Duodenal mucosa (tissue), 2 donors: ENCODE data around the gene XXYLT1.
A peak's percentile ranks its signal among the peaks of the same experiment; 100 is the strongest.

ENCODE experiments used
- H3K27ac ChIP-seq: one replicate; pipeline ENCODE4 v1.7.0; 2013; ENCODE audit warnings: low read depth, low read length
- H3K27me3 ChIP-seq, 2 donors: one replicate each; pipeline ENCODE4 v1.7.0; 2013; ENCODE audit warnings: low read length in 2 of 2, control low read depth in 1 of 2; ENCODE audit not compliant: insufficient read depth in 2 of 2, control insufficient read depth in 1 of 2
- H3K36me3 ChIP-seq, 2 donors: one replicate each; pipeline ENCODE4 v1.7.0; 2013; ENCODE audit warnings: low read length in 2 of 2, control low read depth in 1 of 2; ENCODE audit not compliant: insufficient read depth in 2 of 2, control insufficient read depth in 1 of 2
- H3K4me1 ChIP-seq, 2 donors: one replicate each; pipeline ENCODE4 v1.7.0; 2013; ENCODE audit warnings: low read length in 2 of 2, control low read depth in 1 of 2; ENCODE audit not compliant: insufficient read depth in 2 of 2, control insufficient read depth in 1 of 2
- H3K4me3 ChIP-seq, 2 donors: one replicate each; pipeline ENCODE4 v1.7.0; 2013; ENCODE audit warnings: low read length in 2 of 2, low read depth in 1 of 2
- H3K9ac ChIP-seq, 2 donors: one replicate each; pipeline ENCODE4 v1.7.0; 2013; ENCODE audit warnings: low read length in 2 of 2, low read depth in 1 of 2
- H3K9me3 ChIP-seq, 2 donors: one replicate each; pipeline ENCODE4 v1.7.0; 2013; ENCODE audit warnings: low read length in 2 of 2, control low read depth in 1 of 2; ENCODE audit not compliant: control insufficient read depth in 1 of 2

Gene XXYLT1

GRCh38 chr3:195186041-195186709, 84.8 kb downstream of the XXYLT1 start:
- peaks cover under 1 to 4% of the 10 kb centered on the region in 2 donors for H3K9me3 ChIP-seq
- no peak overlapping the region for H3K9ac ChIP-seq
- H3K36me3 ChIP-seq, result no peaks in the 10 kb centered on the region
- no peak overlapping the region for H3K4me3 ChIP-seq
- H3K27me3 ChIP-seq, result no peaks in the 10 kb centered on the region
- no peak overlapping the region for H3K27ac ChIP-seq
- H3K4me1 ChIP-seq, result peaks cover 8 to 10% of the 10 kb centered on the region in 2 donors

- H3K27ac ChIP-seq, result no peak overlapping the region
- no peak overlapping the region for H3K4me3 ChIP-seq
- no peaks in the 10 kb centered on the region for H3K9me3 ChIP-seq
- peaks cover 8 to 10% of the 10 kb centered on the region in 2 donors for H3K4me1 ChIP-seq
- H3K9ac ChIP-seq, result no peak overlapping the region
- H3K36me3 ChIP-seq, result no peaks in the 10 kb centered on the region
- H3K27me3 ChIP-seq, result no peaks in the 10 kb centered on the region
These were observed 85.4 kb downstream of the XXYLT1 start for GRCh38 chr3:195185583-195185982.

- no peak overlapping the region for H3K9ac ChIP-seq
- H3K4me1 ChIP-seq, result peaks cover 11 to 13% of the 10 kb centered on the region in 2 donors
- H3K9me3 ChIP-seq, result no peaks in the 10 kb centered on the region
- no peaks in the 10 kb centered on the region for H3K36me3 ChIP-seq
- no peak overlapping the region for H3K4me3 ChIP-seq
- no peak overlapping the region for H3K27ac ChIP-seq
- no peaks in the 10 kb centered on the region for H3K27me3 ChIP-seq
These were observed 86.1 kb downstream of the XXYLT1 start for GRCh38 chr3:195184716-195185421.

- no peaks in the 10 kb centered on the region for H3K9me3 ChIP-seq
- H3K27ac ChIP-seq, result no peak overlapping the region
- no peak overlapping the region for H3K9ac ChIP-seq
- no peaks in the 10 kb centered on the region for H3K36me3 ChIP-seq
- no peaks in the 10 kb centered on the region for H3K27me3 ChIP-seq
- peaks cover 12 to 14% of the 10 kb centered on the region in 2 donors for H3K4me1 ChIP-seq
- H3K4me3 ChIP-seq, result no peak overlapping the region
These were observed 87.7 kb downstream of the XXYLT1 start for GRCh38 chr3:195183071-195183776.

GRCh38 chr3:195182470-195182795, 88.5 kb downstream of the XXYLT1 start:
- H3K9me3 ChIP-seq, result no peaks in the 10 kb centered on the region
- H3K9ac ChIP-seq, result no peak overlapping the region
- no peaks in the 10 kb centered on the region for H3K36me3 ChIP-seq
- no peaks in the 10 kb centered on the region for H3K27me3 ChIP-seq
- H3K4me3 ChIP-seq, result no peak overlapping the region
- H3K4me1 ChIP-seq, result peaks cover 11 to 14% of the 10 kb centered on the region in 2 donors
- H3K27ac ChIP-seq, result peak overlapping the region; percentile 11

GRCh38 chr3:195181741-195182469, 89.1 kb downstream of the XXYLT1 start:
- Histone ChIP-seq H3K27me3 (no peaks in the 10 kb centered on the region), H3K4me3 (no peak overlapping the region), H3K9me3 (no peaks in the 10 kb centered on the region), H3K36me3 (no peaks in the 10 kb centered on the region), H3K27ac (peak overlapping the region; percentile 11), H3K4me1 (peaks cover 11 to 14% of the 10 kb centered on the region in 2 donors), H3K9ac (no peak overlapping the region)

GRCh38 chr3:195181113-195181498, 89.9 kb downstream of the XXYLT1 start:
- Histone ChIP-seq H3K4me3 (no peak overlapping the region), H3K36me3 (no peaks in the 10 kb centered on the region), H3K4me1 (peaks cover 10 to 11% of the 10 kb centered on the region in 2 donors), H3K9me3 (no peaks in the 10 kb centered on the region), H3K27ac (no peak overlapping the region), H3K9ac (no peak overlapping the region), H3K27me3 (no peaks in the 10 kb centered on the region)

GRCh38 chr3:195180490-195181112, 90.4 kb downstream of the XXYLT1 start:
- Histone ChIP-seq H3K27ac (peak overlapping the region; percentile 37), H3K4me1 (peaks cover 9 to 10% of the 10 kb centered on the region in 2 donors), H3K27me3 (no peaks in the 10 kb centered on the region), H3K9ac (no peak overlapping the region), H3K9me3 (no peaks in the 10 kb centered on the region), H3K4me3 (no peak overlapping the region), H3K36me3 (no peaks in the 10 kb centered on the region)

GRCh38 chr3:195179776-195180489, 91.0 kb downstream of the XXYLT1 start:
- H3K9ac ChIP-seq, result no peak overlapping the region
- H3K4me3 ChIP-seq, result no peak overlapping the region
- H3K36me3 ChIP-seq, result no peaks in the 10 kb centered on the region
- peak overlapping the region; percentile 37 for H3K27ac ChIP-seq
- no peaks in the 10 kb centered on the region for H3K27me3 ChIP-seq
- H3K9me3 ChIP-seq, result no peaks in the 10 kb centered on the region
- peaks cover 6 to 8% of the 10 kb centered on the region in 2 donors for H3K4me1 ChIP-seq
